ENCODE measurements around the gene THAP3.
"Not testable (repeated sequence)": the region's sequence is repeated elsewhere in the genome, so short reads cannot be mapped to it uniquely, and the experiment has no call there.

THAP3 gene

DNA sequence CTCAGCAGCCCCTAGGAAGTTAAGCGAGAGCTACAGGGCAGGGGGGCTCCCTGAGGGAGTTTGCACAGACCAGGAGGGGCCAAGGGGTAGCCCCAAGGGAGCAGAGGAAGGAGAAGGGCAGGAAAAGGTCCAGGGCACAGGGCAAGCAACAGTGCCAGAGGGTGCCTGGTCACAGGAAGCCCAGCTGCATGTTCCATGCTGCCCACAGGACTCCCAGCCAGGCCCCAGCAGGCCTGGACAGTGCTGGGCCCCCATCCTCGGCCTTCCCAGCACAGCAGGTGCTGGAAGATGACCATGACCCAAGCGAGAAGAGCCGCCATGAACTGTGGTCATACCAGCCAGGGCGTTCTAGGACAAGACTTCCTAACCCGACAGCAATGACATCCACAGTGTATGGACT lies 33.0 kb upstream of the THAP3 start:
- DNase-seq: no peak

DNA sequence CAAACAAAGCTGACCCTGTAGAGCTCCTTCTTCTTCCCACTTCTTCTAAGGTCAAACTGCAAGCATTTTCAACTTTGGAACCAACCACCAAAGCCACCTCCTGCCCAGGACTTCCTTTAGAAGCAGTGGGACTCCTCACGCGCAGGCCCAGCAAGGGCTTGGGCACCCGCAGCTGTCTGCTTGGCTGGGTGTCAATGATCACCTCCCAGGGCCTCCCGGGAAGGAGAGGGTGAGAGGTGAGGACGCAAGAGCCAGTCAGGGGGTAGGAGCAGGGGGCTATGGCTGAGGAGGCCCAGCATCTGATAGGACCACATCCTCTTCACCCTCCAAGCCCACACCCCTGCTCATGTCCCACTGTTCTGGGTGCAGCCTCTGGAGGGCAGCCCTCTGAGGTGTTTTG lies 32.2 kb upstream of the THAP3 start:
- DNase-seq: no peak

DNA sequence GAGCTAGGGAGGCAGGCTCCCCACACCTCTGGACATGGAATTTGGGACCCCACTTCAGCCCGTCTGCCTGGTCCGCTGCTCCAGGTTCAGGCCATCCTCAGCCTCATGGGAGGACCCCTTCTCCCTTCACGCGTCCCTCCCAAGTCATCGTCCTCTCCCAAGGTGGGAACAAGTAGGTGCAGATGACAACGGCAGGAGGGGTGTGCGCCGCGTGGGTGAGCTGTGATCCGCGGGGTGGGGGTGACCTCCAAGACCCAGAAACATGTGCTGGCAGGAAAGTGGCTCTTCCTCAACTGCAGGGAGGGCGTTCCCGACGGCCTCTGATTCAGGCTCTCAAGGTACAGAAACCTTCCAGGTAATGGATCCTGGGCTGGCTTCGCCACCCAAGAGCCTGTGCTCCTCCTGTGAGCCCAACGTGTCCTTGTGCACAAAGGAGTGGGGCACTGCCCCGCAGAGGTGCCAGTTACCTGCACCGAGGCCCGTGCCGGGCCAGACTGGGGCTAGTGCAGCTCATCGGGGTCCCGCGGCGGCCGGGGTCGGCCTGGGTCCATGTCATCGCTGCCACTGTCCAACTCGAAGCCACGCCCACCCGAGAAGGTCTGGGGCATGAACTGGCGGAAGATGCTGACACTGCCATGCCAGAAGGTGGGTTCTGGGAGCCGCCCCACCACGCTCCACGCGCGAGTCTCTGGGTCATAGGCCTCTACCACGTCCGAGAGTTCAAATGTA lies 31.6 kb upstream of the THAP3 start:
- no peak for DNase-seq

GRCh38 chr1:6593810-6594209 lies 30.9 kb upstream of the THAP3 start:
- DNase-seq: no peak

DNA sequence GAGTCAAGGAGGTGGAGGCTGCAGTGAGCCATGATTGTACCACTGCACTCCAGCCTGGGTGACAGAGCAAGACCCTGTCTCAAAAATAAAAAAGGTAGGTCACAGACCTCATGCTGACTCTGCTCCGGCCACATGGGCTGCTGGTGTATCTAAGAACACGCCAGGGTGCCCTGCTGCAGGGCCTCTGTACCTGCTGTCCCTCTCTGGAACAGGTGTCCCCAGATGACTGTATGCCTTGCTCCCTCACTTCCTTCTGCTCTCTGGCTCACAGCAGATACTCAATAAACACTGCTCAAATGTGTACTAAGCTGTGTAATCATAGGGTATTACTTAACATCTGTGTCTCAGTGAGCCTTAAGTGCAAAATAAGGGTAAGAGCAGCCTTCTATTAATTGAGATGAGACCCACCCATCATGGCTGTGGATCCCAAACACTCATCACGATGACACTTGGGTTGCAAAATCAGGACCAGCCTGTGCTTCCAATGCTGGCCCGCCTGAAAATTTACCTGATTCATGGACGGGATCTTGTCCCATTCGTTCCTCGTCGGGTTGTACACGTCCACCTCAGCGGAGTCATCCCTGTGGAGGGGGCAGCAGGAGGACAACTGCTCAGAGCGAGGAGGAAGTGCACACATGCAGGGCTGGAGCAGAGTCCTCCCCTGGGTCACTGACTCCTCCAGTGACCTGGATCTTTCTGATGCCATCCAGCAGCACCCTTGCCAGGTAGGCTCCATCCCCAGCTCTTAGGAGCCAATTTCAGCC lies 29.5 kb upstream of the THAP3 start:
- DNase-seq: no peak

GRCh38 chr1:6596351-6596750 lies 28.3 kb upstream of the THAP3 start:
- DNase-seq: no peak

- DNase-seq: no peak
Observed at GRCh38 chr1:6596886-6597776, 27.5 kb upstream of the THAP3 start.

GRCh38 chr1:6597777-6598131 lies 26.9 kb upstream of the THAP3 start:
- no peak for DNase-seq

GRCh38 chr1:6599141-6599975 lies 25.3 kb upstream of the THAP3 start:
- peak; percentile 50 for DNase-seq

DNA sequence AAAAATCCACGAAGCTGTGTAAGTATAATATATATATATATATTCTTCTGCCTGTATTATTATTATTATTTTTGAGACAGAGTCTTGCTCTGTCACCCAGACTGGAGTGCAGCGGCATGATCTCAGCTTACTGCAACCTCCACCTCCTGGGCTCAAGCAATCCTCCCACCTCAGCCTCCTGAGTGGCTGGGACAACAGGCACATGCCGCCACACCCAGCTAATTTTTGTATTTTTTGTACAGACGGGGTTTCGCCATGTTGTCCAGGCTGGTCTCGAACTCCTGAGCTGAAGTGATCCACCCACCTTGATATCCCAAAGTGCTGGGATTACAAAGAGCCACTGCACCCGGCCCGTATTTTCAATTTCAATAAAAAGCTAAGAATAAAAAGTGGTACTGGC lies 24.7 kb upstream of the THAP3 start:
- not testable (repeated sequence) for DNase-seq

DNA sequence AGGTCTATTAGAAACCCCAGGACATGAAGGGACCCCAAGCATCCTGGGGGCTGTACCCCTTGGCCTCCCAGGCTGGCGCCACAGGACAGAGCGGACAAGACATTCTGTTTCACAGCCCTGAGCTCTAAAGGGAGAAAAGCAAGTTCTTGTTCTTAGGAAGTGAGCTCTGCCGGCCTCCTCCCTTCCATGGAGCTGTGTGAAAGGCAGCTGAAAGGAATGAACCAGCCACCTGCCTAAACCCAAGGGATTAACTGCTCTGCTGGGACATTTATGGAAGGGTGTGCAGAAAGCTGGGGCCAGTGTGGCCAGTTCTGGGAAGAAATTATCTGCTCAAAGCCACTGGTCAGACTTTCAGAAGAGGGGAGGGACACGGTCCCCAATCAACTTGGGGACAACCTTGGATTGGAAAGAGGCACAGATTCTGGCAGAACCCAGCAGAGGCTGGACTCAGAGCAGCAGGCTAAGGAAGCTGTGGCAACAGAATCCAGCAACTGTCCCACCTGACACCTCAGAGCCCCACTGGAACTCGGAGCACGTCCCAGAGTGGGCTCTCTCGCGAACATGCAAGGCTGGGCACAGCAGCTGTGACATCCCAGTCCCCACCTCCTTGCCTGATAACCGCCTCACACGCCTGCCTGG lies 24.1 kb upstream of the THAP3 start:
- DNase-seq: no peak

GRCh38 chr1:6601049-6601922 lies 23.4 kb upstream of the THAP3 start:
- DNase-seq: peak; percentile 68

- no peak for DNase-seq
Observed at GRCh38 chr1:6601923-6602668, 22.6 kb upstream of the THAP3 start.

GRCh38 chr1:6602669-6603237 lies 21.9 kb upstream of the THAP3 start, which contains the start of gene KLHL21:
Gene KLHL21, minus strand, starts transcription at chr1:6602869. Its CDS starts 52 bp downstream, at chr1:6602817.
- peak; percentile 85 for DNase-seq

- peak; percentile 44 for DNase-seq
Observed at GRCh38 chr1:6603238-6603914, 21.3 kb upstream of the THAP3 start.

GRCh38 chr1:6603915-6604558 lies 20.6 kb upstream of the THAP3 start:
- no peak for DNase-seq

GRCh38 chr1:6612641-6613360 lies 11.9 kb upstream of the THAP3 start:
- no peak for DNase-seq

All from activated gamma-delta T cell treated with Interleukin-2 at 50 U/mL for 16 hours (primary cell).